WTC11 (cell line): ENCODE data around the gene PRLR. TPM values are rescaled to one million over a fixed set of nuclear protein-coding genes. Genes with fewer than 3 reads are reported as not detected.

Experiments
- ATAC-seq: fragments of 200-7000 bp; cut with Tn5 transposase; 2 replicates; pipeline ENCODE4 v1.10.0; 2021; ENCODE audit warnings: mild to moderate bottlenecking, moderate library complexity
- CTCF ChIA-PET: fragments of 300-600 bp; sonication (Branson Sonifier 250); formaldehyde crosslinking; loops from one replicate; lab custom pipeline; 2021; ENCODE audit warnings: antibody characterized with exemption; lab: Charles Lee
- POLR2A ChIA-PET: fragments of 350-600 bp; sonication (Branson Sonifier 250); formaldehyde crosslinking; loops from one replicate; lab custom pipeline; 2021; ENCODE audit warnings: antibody characterized with exemption; lab: Charles Lee
- DNase-seq: peaks from one replicate; pipeline ENCODE4 v3.0.0; 2021; ENCODE audit warnings: low spot score
- H3K27ac Mint-ChIP-seq: 2 replicates; pipeline ENCODE4 v1.8.0; 2021; ENCODE audit warnings: mixed read lengths
- H3K27me3 Mint-ChIP-seq: 2 replicates; pipeline ENCODE4 v1.8.0; 2021; ENCODE audit warnings: low read depth, mild to moderate bottlenecking, moderate library complexity, mixed read lengths
- H3K36me3 Mint-ChIP-seq: 2 replicates; pipeline ENCODE4 v1.8.0; 2021; ENCODE audit warnings: mixed read lengths
- H3K4me1 Mint-ChIP-seq: 2 replicates; pipeline ENCODE4 v1.8.0; 2022; ENCODE audit warnings: mixed read lengths
- H3K4me3 Mint-ChIP-seq: 2 replicates; pipeline ENCODE4 v1.8.0; 2021; ENCODE audit warnings: mild to moderate bottlenecking, moderate library complexity, mixed read lengths
- H3K9me3 Mint-ChIP-seq: 2 replicates; pipeline ENCODE4 v1.8.0; 2021; ENCODE audit warnings: mixed read lengths
- ATF1 ChIP-seq: sonication (generic); formaldehyde crosslinking; IDR thresholded peaks from 2 replicates; pipeline ENCODE4 v1.8.1; 2023; ENCODE audit warnings: mild to moderate bottlenecking, moderate library complexity, missing genetic modification reagents
- EMX1 ChIP-seq: fragments of 250-450 bp; sonication (Bioruptor Pico); IDR thresholded peaks from 2 replicates; pipeline ENCODE4 v1.8.0; 2021; ENCODE audit warnings: mild to moderate bottlenecking
- ESRRA ChIP-seq: sonication (generic); formaldehyde crosslinking; IDR thresholded peaks from 2 replicates; pipeline ENCODE4 v1.8.1; 2022; ENCODE audit warnings: mild to moderate bottlenecking, missing genetic modification reagents, borderline replicate concordance
- FOXJ3 ChIP-seq: sonication (generic); formaldehyde crosslinking; IDR thresholded peaks from 2 replicates; pipeline ENCODE4 v1.9.0; 2021; ENCODE audit warnings: missing genetic modification reagents, mild to moderate bottlenecking, borderline replicate concordance
- FOXK1 ChIP-seq: sonication (generic); formaldehyde crosslinking; IDR thresholded peaks from 2 replicates; pipeline ENCODE4 v1.8.0; 2022; ENCODE audit warnings: mild to moderate bottlenecking, moderate library complexity, missing genetic modification reagents
- FOXP1 ChIP-seq: sonication (generic); formaldehyde crosslinking; IDR thresholded peaks from 2 replicates; pipeline ENCODE4 v1.8.0; 2022; ENCODE audit warnings: missing genetic modification reagents, mild to moderate bottlenecking, moderate library complexity, borderline replicate concordance
- RORB ChIP-seq: fragments of 250-450 bp; sonication (Bioruptor Pico); IDR thresholded peaks from 2 replicates; pipeline ENCODE4 v1.9.0; 2021; ENCODE audit warnings: mild to moderate bottlenecking
- SMAD4 ChIP-seq: sonication (generic); formaldehyde crosslinking; IDR thresholded peaks from 2 replicates; pipeline ENCODE4 v1.8.0; 2022; ENCODE audit warnings: mild to moderate bottlenecking, missing genetic modification reagents
- TEAD1 ChIP-seq: sonication (generic); formaldehyde crosslinking; IDR thresholded peaks from 2 replicates; pipeline ENCODE4 v1.8.0; 2022; ENCODE audit warnings: mild to moderate bottlenecking, missing genetic modification reagents
- ZNF263 ChIP-seq: sonication (generic); formaldehyde crosslinking; IDR thresholded peaks from 2 replicates; pipeline ENCODE4 v1.8.1; 2022; ENCODE audit warnings: low read depth, mild to moderate bottlenecking, moderate library complexity, missing genetic modification reagents
- total RNA-seq: library from RNA; stranded (reverse); gene quantifications from 3 replicates; pipeline ENCODE4 v1.2.3, GENCODE V29; 2021
- TF ChIP-seq, protein P1 (sequence below): sonication (generic); formaldehyde crosslinking; IDR thresholded peaks from 2 replicates; pipeline ENCODE4 v1.8.1; 2022; ENCODE audit warnings: mild to moderate bottlenecking, moderate library complexity, missing genetic modification reagents
- TF ChIP-seq, protein P2 (sequence below): sonication (generic); formaldehyde crosslinking; conservative IDR thresholded peaks from 2 replicates; pipeline ENCODE4 v1.8.1; 2022; ENCODE audit warnings: mild to moderate bottlenecking, missing genetic modification reagents
- TF ChIP-seq, protein P3 (sequence below): sonication (generic); formaldehyde crosslinking; IDR thresholded peaks from 2 replicates; pipeline ENCODE4 v1.8.1; 2023; ENCODE audit warnings: mild to moderate bottlenecking, moderate library complexity, missing genetic modification reagents
- TF ChIP-seq, protein P4 (sequence below): fragments of 250-450 bp; sonication (Bioruptor Pico); IDR thresholded peaks from 2 replicates; pipeline ENCODE4 v2.1.2; 2022; ENCODE audit warnings: mild to moderate bottlenecking, moderate library complexity
- TF ChIP-seq, protein P5 (sequence below): fragments of 200-600 bp; IDR thresholded peaks from 2 replicates; pipeline ENCODE4 v1.8.0; 2022; ENCODE audit warnings: antibody characterized with exemption
- TF ChIP-seq, protein P6 (sequence below): fragments of 250-450 bp; sonication (Bioruptor Pico); conservative IDR thresholded peaks from 2 replicates; pipeline ENCODE4 v1.9.0; 2021; ENCODE audit warnings: mild to moderate bottlenecking
- TF ChIP-seq, protein P7 (sequence below): sonication (generic); formaldehyde crosslinking; IDR thresholded peaks from 2 replicates; pipeline ENCODE4 v1.8.1; 2022; ENCODE audit warnings: low read depth, missing genetic modification reagents, borderline replicate concordance
- TF ChIP-seq, protein P8 (sequence below): sonication (generic); formaldehyde crosslinking; IDR thresholded peaks from 2 replicates; pipeline ENCODE4 v1.8.0; 2023; ENCODE audit warnings: missing genetic modification reagents, mild to moderate bottlenecking, borderline replicate concordance

PRLR gene
- total RNA-seq, 1 experiment from 2014 or later, result 3.2 TPM

DNA sequence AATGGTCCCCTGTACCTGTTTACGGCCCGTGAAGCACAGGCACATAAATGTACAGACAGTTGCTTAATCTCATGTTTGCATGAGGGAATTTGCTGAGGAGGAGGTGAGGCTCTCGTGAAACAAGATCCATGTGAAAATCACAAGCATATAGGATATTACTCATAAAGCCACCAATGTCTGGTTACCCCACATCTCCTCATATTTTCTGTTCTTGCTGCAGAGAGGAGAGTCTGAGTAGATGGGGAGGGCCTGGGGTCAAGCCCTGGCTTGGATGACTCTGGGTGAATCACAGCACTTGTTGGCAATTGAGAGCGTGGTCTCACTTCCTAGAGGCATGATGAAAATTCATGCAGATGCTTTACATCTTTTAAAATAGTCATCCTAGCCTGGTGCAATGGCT lies 183.5 kb downstream of the PRLR start:
- ATAC-seq (no peak), DNase-seq (no peak)
- H3K4me3 Mint-ChIP-seq, result no peak overlapping the region
- TF ChIP-seq, protein P1, sequence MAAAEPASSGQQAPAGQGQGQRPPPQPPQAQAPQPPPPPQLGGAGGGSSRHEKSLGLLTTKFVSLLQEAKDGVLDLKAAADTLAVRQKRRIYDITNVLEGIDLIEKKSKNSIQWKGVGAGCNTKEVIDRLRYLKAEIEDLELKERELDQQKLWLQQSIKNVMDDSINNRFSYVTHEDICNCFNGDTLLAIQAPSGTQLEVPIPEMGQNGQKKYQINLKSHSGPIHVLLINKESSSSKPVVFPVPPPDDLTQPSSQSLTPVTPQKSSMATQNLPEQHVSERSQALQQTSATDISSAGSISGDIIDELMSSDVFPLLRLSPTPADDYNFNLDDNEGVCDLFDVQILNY, result no peak
- TF ChIP-seq ATF1 (CRISPR knock-in tag), result no peak
- TF ChIP-seq TEAD1 (CRISPR knock-in tag), result no peak
- no peak for TF ChIP-seq RORB (CRISPR knock-in tag)
- TF ChIP-seq, protein P2, sequence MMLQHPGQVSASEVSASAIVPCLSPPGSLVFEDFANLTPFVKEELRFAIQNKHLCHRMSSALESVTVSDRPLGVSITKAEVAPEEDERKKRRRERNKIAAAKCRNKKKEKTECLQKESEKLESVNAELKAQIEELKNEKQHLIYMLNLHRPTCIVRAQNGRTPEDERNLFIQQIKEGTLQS (CRISPR knock-in tag), result no peak
- TF ChIP-seq ESRRA (CRISPR knock-in tag), result no peak
- TF ChIP-seq ZNF263 (CRISPR knock-in tag), result no peak
- H3K4me1 Mint-ChIP-seq, result peaks cover 14% of the 10 kb centered on the region
- H3K27ac Mint-ChIP-seq, result no peak overlapping the region
- POLR2A ChIA-PET, result no interaction called here
- no peaks in the 10 kb centered on the region for H3K27me3 Mint-ChIP-seq
- CTCF ChIA-PET, result no interaction called here
- no peaks in the 10 kb centered on the region for H3K36me3 Mint-ChIP-seq
- H3K9me3 Mint-ChIP-seq, result peaks cover 5% of the 10 kb centered on the region; the same call in 1 of the 2 replicates

DNA sequence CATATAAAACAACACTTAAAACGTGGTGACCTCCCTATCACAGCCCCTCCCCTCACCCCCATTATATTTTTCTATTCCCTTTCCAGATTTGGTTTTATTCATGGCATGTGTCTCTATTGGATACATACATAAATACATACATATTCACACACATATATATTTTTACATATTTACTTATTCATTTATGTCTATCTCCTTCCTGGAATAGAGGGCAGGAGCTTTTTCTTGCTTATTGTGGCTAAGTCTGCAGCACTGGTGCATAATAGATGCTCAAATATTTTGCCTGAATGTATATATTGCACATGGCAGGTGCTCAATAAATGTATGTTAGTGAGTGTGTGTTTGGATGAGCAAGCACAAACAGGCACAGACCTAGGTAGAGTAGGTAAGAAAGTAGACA lies 185.0 kb downstream of the PRLR start:
- ChIA-PET CTCF (no interaction called here), POLR2A (no interaction called here)
- Mint-ChIP-seq H3K36me3 (no peaks in the 10 kb centered on the region), H3K27me3 (no peaks in the 10 kb centered on the region), H3K4me3 (no peak overlapping the region), H3K9me3 (no peaks in the 10 kb centered on the region), H3K4me1 (peaks cover 18% of the 10 kb centered on the region), H3K27ac (no peak overlapping the region)
- no peak for DNase-seq
- ATAC-seq, result no peak
- TF ChIP-seq EMX1 (CRISPR knock-in tag), result no peak
- TF ChIP-seq FOXJ3 (CRISPR knock-in tag), result no peak
- TF ChIP-seq, protein P3, sequence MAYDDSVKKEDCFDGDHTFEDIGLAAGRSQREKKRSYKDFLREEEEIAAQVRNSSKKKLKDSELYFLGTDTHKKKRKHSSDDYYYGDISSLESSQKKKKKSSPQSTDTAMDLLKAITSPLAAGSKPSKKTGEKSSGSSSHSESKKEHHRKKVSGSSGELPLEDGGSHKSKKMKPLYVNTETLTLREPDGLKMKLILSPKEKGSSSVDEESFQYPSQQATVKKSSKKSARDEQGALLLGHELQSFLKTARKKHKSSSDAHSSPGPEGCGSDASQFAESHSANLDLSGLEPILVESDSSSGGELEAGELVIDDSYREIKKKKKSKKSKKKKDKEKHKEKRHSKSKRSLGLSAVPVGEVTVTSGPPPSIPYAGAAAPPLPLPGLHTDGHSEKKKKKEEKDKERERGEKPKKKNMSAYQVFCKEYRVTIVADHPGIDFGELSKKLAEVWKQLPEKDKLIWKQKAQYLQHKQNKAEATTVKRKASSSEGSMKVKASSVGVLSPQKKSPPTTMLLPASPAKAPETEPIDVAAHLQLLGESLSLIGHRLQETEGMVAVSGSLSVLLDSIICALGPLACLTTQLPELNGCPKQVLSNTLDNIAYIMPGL (CRISPR knock-in tag), result no peak
- TF ChIP-seq, protein P4, sequence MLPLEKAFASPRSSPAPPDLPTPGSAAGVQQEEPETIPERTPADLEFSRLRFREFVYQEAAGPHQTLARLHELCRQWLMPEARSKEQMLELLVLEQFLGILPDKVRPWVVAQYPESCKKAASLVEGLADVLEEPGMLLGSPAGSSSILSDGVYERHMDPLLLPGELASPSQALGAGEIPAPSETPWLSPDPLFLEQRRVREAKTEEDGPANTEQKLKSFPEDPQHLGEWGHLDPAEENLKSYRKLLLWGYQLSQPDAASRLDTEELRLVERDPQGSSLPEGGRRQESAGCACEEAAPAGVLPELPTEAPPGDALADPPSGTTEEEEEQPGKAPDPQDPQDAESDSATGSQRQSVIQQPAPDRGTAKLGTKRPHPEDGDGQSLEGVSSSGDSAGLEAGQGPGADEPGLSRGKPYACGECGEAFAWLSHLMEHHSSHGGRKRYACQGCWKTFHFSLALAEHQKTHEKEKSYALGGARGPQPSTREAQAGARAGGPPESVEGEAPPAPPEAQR (CRISPR knock-in tag), result no peak
- TF ChIP-seq, protein P1, result no peak
- TF ChIP-seq, protein P5, sequence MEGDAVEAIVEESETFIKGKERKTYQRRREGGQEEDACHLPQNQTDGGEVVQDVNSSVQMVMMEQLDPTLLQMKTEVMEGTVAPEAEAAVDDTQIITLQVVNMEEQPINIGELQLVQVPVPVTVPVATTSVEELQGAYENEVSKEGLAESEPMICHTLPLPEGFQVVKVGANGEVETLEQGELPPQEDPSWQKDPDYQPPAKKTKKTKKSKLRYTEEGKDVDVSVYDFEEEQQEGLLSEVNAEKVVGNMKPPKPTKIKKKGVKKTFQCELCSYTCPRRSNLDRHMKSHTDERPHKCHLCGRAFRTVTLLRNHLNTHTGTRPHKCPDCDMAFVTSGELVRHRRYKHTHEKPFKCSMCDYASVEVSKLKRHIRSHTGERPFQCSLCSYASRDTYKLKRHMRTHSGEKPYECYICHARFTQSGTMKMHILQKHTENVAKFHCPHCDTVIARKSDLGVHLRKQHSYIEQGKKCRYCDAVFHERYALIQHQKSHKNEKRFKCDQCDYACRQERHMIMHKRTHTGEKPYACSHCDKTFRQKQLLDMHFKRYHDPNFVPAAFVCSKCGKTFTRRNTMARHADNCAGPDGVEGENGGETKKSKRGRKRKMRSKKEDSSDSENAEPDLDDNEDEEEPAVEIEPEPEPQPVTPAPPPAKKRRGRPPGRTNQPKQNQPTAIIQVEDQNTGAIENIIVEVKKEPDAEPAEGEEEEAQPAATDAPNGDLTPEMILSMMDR, result no peak
- TF ChIP-seq, protein P6, sequence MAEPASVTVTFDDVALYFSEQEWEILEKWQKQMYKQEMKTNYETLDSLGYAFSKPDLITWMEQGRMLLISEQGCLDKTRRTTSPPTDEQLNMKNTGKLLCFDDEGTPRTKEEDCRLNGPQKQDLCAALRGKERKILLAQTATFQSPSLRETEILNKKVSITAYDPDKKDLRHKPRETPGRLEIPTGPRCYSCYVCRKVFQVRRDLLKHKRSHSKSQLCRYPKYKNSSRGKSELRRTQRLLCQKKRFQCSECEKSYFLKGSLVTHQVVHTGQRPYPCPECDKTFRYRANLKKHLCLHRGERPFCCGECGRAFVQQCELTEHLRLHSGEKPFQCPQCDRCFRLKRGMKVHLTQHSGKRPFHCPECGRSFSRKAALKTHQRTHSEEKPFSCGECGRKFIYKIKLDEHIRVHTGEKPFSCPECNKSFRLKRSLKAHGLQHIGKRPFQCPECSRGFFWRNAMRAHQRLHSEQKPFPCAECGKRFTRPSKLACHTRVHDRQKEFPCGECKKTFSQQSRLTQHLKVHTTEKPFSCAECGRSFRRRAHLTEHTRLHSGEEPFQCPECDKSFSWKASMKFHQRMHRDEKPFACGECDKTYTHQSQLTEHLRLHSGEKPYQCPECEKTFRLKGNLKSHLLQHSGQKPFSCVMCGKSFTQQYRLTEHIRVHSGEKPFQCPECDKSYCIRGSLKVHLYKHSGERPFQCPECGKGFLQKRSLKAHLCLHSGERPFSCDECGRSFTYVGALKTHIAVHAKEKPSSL (CRISPR knock-in tag), result no peak
- no peak for TF ChIP-seq ZNF263 (CRISPR knock-in tag)
- no peak for TF ChIP-seq FOXP1
- TF ChIP-seq, protein P7, sequence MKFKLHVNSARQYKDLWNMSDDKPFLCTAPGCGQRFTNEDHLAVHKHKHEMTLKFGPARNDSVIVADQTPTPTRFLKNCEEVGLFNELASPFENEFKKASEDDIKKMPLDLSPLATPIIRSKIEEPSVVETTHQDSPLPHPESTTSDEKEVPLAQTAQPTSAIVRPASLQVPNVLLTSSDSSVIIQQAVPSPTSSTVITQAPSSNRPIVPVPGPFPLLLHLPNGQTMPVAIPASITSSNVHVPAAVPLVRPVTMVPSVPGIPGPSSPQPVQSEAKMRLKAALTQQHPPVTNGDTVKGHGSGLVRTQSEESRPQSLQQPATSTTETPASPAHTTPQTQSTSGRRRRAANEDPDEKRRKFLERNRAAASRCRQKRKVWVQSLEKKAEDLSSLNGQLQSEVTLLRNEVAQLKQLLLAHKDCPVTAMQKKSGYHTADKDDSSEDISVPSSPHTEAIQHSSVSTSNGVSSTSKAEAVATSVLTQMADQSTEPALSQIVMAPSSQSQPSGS (CRISPR knock-in tag), result no peak
- TF ChIP-seq SMAD4 (CRISPR knock-in tag), result no peak
- TF ChIP-seq, protein P8, sequence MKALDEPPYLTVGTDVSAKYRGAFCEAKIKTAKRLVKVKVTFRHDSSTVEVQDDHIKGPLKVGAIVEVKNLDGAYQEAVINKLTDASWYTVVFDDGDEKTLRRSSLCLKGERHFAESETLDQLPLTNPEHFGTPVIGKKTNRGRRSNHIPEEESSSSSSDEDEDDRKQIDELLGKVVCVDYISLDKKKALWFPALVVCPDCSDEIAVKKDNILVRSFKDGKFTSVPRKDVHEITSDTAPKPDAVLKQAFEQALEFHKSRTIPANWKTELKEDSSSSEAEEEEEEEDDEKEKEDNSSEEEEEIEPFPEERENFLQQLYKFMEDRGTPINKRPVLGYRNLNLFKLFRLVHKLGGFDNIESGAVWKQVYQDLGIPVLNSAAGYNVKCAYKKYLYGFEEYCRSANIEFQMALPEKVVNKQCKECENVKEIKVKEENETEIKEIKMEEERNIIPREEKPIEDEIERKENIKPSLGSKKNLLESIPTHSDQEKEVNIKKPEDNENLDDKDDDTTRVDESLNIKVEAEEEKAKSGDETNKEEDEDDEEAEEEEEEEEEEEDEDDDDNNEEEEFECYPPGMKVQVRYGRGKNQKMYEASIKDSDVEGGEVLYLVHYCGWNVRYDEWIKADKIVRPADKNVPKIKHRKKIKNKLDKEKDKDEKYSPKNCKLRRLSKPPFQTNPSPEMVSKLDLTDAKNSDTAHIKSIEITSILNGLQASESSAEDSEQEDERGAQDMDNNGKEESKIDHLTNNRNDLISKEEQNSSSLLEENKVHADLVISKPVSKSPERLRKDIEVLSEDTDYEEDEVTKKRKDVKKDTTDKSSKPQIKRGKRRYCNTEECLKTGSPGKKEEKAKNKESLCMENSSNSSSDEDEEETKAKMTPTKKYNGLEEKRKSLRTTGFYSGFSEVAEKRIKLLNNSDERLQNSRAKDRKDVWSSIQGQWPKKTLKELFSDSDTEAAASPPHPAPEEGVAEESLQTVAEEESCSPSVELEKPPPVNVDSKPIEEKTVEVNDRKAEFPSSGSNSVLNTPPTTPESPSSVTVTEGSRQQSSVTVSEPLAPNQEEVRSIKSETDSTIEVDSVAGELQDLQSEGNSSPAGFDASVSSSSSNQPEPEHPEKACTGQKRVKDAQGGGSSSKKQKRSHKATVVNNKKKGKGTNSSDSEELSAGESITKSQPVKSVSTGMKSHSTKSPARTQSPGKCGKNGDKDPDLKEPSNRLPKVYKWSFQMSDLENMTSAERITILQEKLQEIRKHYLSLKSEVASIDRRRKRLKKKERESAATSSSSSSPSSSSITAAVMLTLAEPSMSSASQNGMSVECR (CRISPR knock-in tag), result no peak
- TF ChIP-seq FOXK1 (CRISPR knock-in tag), result no peak
